Astrocyte (in vitro differentiated cells and primary cell): ENCODE data around the gene C17orf67. TPM values are rescaled to one million over a fixed set of nuclear protein-coding genes. Genes with fewer than 3 reads are reported as not detected.

Source experiments
- DNase-seq: peaks from one replicate; pipeline ENCODE4 v3.0.0-alpha.2; 2010; ENCODE audit warnings: low read depth
- FAIRE-seq: peaks from 2 replicates; lab custom pipeline; 2011; peaks lifted over from hg19 to GRCh38; lab: Jason Lieb, UNC
- H2AFZ ChIP-seq: 2 replicates; pipeline ENCODE4 v1.6.0; 2012; ENCODE audit warnings: low read depth, low read length, inconsistent platforms
- H3K27ac ChIP-seq: 2 replicates; pipeline ENCODE4 v1.5.1; 2011; ENCODE audit warnings: low read depth, low read length, inconsistent platforms
- H3K27me3 ChIP-seq: 2 replicates; pipeline ENCODE4 v1.6.0; 2011; ENCODE audit warnings: low read length, inconsistent platforms; ENCODE audit not compliant: insufficient read depth
- H3K36me3 ChIP-seq: 2 replicates; pipeline ENCODE4 v1.5.1; 2011; ENCODE audit warnings: low read length, inconsistent platforms; ENCODE audit not compliant: insufficient read depth
- H3K4me1 ChIP-seq: 2 replicates; pipeline ENCODE4 v1.5.1; 2011; ENCODE audit warnings: low read length, inconsistent platforms; ENCODE audit not compliant: insufficient read depth
- H3K4me2 ChIP-seq: 2 replicates; pipeline ENCODE4 v1.6.0; 2012; ENCODE audit warnings: low read length, inconsistent platforms
- H3K4me3 ChIP-seq: 2 replicates; pipeline ENCODE4 v1.5.1; 2011; ENCODE audit warnings: low read depth, mild to moderate bottlenecking, low read length, inconsistent platforms; ENCODE audit not compliant: insufficient read depth
- H3K79me2 ChIP-seq: 2 replicates; pipeline ENCODE4 v1.6.0; 2012; ENCODE audit warnings: mild to moderate bottlenecking, low read length, inconsistent platforms; ENCODE audit not compliant: insufficient read depth
- H3K9ac ChIP-seq: 2 replicates; pipeline ENCODE4 v1.6.0; 2012; ENCODE audit warnings: mild to moderate bottlenecking, low read length, inconsistent platforms
- H3K9me3 ChIP-seq: 2 replicates; pipeline ENCODE4 v1.5.1; 2012; ENCODE audit warnings: low read depth, mild to moderate bottlenecking, low read length, inconsistent platforms; ENCODE audit not compliant: insufficient read depth
- H4K20me1 ChIP-seq: 2 replicates; pipeline ENCODE4 v1.6.0; 2012; ENCODE audit warnings: low read length, inconsistent platforms; ENCODE audit not compliant: insufficient read depth
- H3K27ac Mint-ChIP-seq: one replicate; pipeline ENCODE4 v1.8.0; 2021; ENCODE audit warnings: mild to moderate bottlenecking, mixed read lengths; ENCODE audit not compliant: unreplicated experiment
- H3K27me3 Mint-ChIP-seq: one replicate; pipeline ENCODE4 v1.8.0; 2021; ENCODE audit warnings: low read depth, mixed read lengths; ENCODE audit not compliant: unreplicated experiment
- H3K36me3 Mint-ChIP-seq: one replicate; pipeline ENCODE4 v1.8.0; 2021; ENCODE audit warnings: low read depth, mixed read lengths; ENCODE audit not compliant: unreplicated experiment
- H3K4me1 Mint-ChIP-seq: one replicate; pipeline ENCODE4 v1.8.0; 2021; ENCODE audit warnings: low read depth, mixed read lengths; ENCODE audit not compliant: unreplicated experiment
- H3K4me3 Mint-ChIP-seq: one replicate; pipeline ENCODE4 v1.8.0; 2021; ENCODE audit warnings: mild to moderate bottlenecking, moderate library complexity, mixed read lengths; ENCODE audit not compliant: unreplicated experiment
- H3K9me3 Mint-ChIP-seq: one replicate; pipeline ENCODE4 v1.8.0; 2021; ENCODE audit warnings: mild to moderate bottlenecking, mixed read lengths; ENCODE audit not compliant: unreplicated experiment
- CTCF ChIP-seq: IDR thresholded peaks from 2 replicates; pipeline ENCODE4 v1.5.1; 2011; ENCODE audit warnings: low read depth, mild to moderate bottlenecking, inconsistent platforms, low read length, moderate library complexity; ENCODE audit not compliant: insufficient read depth
- EZH2 ChIP-seq: IDR thresholded peaks from 2 replicates; pipeline ENCODE4 v1.6.1; 2012; ENCODE audit warnings: mild to moderate bottlenecking, low read length, inconsistent platforms; ENCODE audit not compliant: insufficient read depth
- total RNA-seq: library from RNA; stranded (reverse); gene quantifications from 2 replicates; pipeline ENCODE4 v1.2.1, GENCODE V29; 2021

C17orf67 gene
- total RNA-seq, 1 donor from 2014 or later, result 2.8 TPM

DNA sequence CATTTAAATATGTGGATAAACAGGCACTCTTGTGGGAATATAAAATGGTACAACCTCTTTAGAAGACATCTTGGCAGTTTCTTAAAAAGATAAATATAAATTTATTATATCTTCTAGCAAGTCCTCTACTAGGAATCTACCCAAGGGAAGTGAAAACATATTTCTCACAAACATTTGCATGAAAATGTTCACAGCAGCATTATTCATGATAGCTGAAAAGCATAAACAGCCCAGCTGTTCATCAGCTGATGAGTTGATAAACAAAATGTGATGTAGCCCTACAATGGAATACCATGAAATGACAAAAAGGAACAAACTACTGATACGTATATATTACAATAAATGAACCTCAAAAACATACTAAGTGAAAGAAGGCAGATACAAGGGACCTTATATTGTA is 12.2 kb upstream of the C17orf67 start:
- no peak overlapping the region for H3K4me3 ChIP-seq
- H3K4me1 Mint-ChIP-seq, result no peaks in the 10 kb centered on the region
- H2AFZ ChIP-seq, result no peak overlapping the region
- no peaks in the 10 kb centered on the region for H3K36me3 ChIP-seq
- no peaks in the 10 kb centered on the region for H3K27me3 ChIP-seq
- H3K27ac ChIP-seq, result no peak overlapping the region
- no peak for FAIRE-seq
- no peaks in the 10 kb centered on the region for H3K9me3 ChIP-seq
- TF ChIP-seq EZH2 (no peak), CTCF (no peak)
- H3K4me3 Mint-ChIP-seq, result no peak overlapping the region
- no peaks in the 10 kb centered on the region for H3K79me2 ChIP-seq
- no peaks in the 10 kb centered on the region for H3K4me1 ChIP-seq
- no peaks in the 10 kb centered on the region for H3K9me3 Mint-ChIP-seq
- H3K27me3 Mint-ChIP-seq, result no peaks in the 10 kb centered on the region
- H3K9ac ChIP-seq, result no peak overlapping the region
- no peak overlapping the region for H3K4me2 ChIP-seq
- peaks cover 4% of the 10 kb centered on the region for H3K36me3 Mint-ChIP-seq
- H3K27ac Mint-ChIP-seq, result no peak overlapping the region
- DNase-seq, result no peak
- no peaks in the 10 kb centered on the region for H4K20me1 ChIP-seq

DNA sequence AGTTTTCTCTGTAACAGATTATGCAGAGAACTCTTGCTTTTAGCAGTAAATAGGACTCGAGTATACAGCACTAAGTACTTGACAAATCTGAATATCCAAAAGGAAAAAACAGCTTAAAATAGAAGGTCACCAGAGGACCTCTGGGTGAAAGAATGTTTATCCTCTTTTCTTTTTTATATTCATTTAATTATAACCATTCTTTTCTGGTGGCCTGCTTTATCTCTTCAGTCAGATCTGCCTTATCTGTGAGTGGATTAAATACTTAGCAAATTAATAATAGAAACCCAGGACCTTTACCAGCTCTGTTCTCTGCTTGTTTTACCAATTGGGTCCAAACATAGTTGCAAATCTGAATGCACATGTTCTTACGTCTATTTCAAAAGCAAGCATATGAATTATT is 8.9 kb upstream of the C17orf67 start:
- Histone ChIP-seq H3K27ac (no peak overlapping the region), H3K4me1 (no peaks in the 10 kb centered on the region), H3K9me3 (no peaks in the 10 kb centered on the region), H3K36me3 (no peaks in the 10 kb centered on the region), H3K27me3 (no peaks in the 10 kb centered on the region), H2AFZ (no peak overlapping the region), H3K4me2 (no peak overlapping the region), H4K20me1 (no peaks in the 10 kb centered on the region), H3K9ac (no peak overlapping the region), H3K4me3 (no peak overlapping the region), H3K79me2 (no peaks in the 10 kb centered on the region)
- Mint-ChIP-seq H3K27ac (no peak overlapping the region), H3K36me3 (peaks cover 1% of the 10 kb centered on the region), H3K4me3 (no peak overlapping the region), H3K4me1 (no peaks in the 10 kb centered on the region), H3K9me3 (no peaks in the 10 kb centered on the region), H3K27me3 (no peaks in the 10 kb centered on the region)
- no peak for FAIRE-seq
- no peak for DNase-seq
- TF ChIP-seq CTCF, result no peak
- TF ChIP-seq EZH2, result no peak

GRCh38 chr17:56838687-56839086 is 5.0 kb upstream of the C17orf67 start:
- Histone ChIP-seq H2AFZ (no peak overlapping the region), H3K36me3 (no peaks in the 10 kb centered on the region), H3K4me1 (no peaks in the 10 kb centered on the region), H3K9me3 (no peaks in the 10 kb centered on the region), H3K9ac (no peak overlapping the region), H3K27ac (no peak overlapping the region), H3K27me3 (no peaks in the 10 kb centered on the region), H4K20me1 (no peaks in the 10 kb centered on the region), H3K79me2 (no peaks in the 10 kb centered on the region), H3K4me3 (no peak overlapping the region), H3K4me2 (no peak overlapping the region)
- no peaks in the 10 kb centered on the region for H3K27me3 Mint-ChIP-seq
- no peak for FAIRE-seq
- no peaks in the 10 kb centered on the region for H3K4me1 Mint-ChIP-seq
- no peak for DNase-seq
- no peak overlapping the region for H3K4me3 Mint-ChIP-seq
- no peaks in the 10 kb centered on the region for H3K9me3 Mint-ChIP-seq
- H3K27ac Mint-ChIP-seq, result no peak overlapping the region
- TF ChIP-seq EZH2 (no peak), CTCF (no peak)
- H3K36me3 Mint-ChIP-seq, result no peaks in the 10 kb centered on the region
